ENCODE data around the gene ARSD. TPM values are rescaled to one million over a fixed set of nuclear protein-coding genes. Genes with fewer than 3 reads are reported as not detected.

ARSD gene
- total RNA-seq, 1 experiment from 2014 or later, result 10.3 TPM

- Mint-ChIP-seq H3K27ac (no peak overlapping the region; a peak in 1 of 7 replicates), H3K27me3 (ENCODE audit: low read depth) (peaks cover 2% of the 10 kb centered on the region; the same call in 1 of the 2 replicates), H3K36me3 (ENCODE audit: insufficient read depth in 1 of 3, low read depth in 3 of 3) (peaks cover 21 to 38% (median 25%) of the 10 kb centered on the region in 3 experiments)
Observed at GRCh38 chrX:2907295-2907694, 21.8 kb downstream of the ARSD start.

More at GRCh38 chrX:2907295-2907694, 21.8 kb downstream of the ARSD start:
- Histone ChIP-seq H3K18ac (ENCODE audit: insufficient read length, low read depth, low read length) (no peak overlapping the region), H4K5ac (ENCODE audit: insufficient read length, low read depth, low read length) (no peak overlapping the region), H3K79me2 (ENCODE audit: insufficient read depth, low read length) (no peaks in the 10 kb centered on the region), H4K91ac (ENCODE audit: insufficient read length, low read depth, low read length) (no peak overlapping the region), H3K9ac (ENCODE audit: extremely low read depth, insufficient read length, low read length) (no peak overlapping the region), H3K56ac (ENCODE audit: insufficient read length, low read depth, low read length) (no peak overlapping the region), H4K20me1 (ENCODE audit: control insufficient read depth, insufficient read depth, insufficient read length) (no peaks in the 10 kb centered on the region), H3K4me2 (ENCODE audit: insufficient read depth, insufficient read length, low read length) (no peak overlapping the region), H3K9me3 (ENCODE audit: control insufficient read depth, low read depth, low read length) (peaks cover 7% of the 10 kb centered on the region), H3K14ac (ENCODE audit: insufficient read depth, low read length) (no peak overlapping the region), H2BK20ac (ENCODE audit: low read depth, low read length, poor library complexity, severe bottlenecking) (no peak overlapping the region), H2BK5ac (ENCODE audit: insufficient read length, low read length) (no peak overlapping the region), H3K27me3 (ENCODE audit: insufficient read depth, low read length) (no peaks in the 10 kb centered on the region), H3K4me1 (ENCODE audit: insufficient read depth, low read length) (no peaks in the 10 kb centered on the region; the same call in 1 of the 2 replicates), H3K23me2 (ENCODE audit: insufficient read length, low read depth, low read length, poor library complexity, severe bottlenecking) (no peaks in the 10 kb centered on the region), H3K79me1 (ENCODE audit: insufficient read depth, low read depth, low read length, poor library complexity, severe bottlenecking) (no peaks in the 10 kb centered on the region), H3K27ac (ENCODE audit: insufficient read length, low read depth, low read length) (no peak overlapping the region), H3K23ac (ENCODE audit: insufficient read length, low read depth, low read length) (no peak overlapping the region), H2BK120ac (ENCODE audit: low read depth, low read length, poor library complexity, severe bottlenecking) (no peak overlapping the region), H3K4ac (ENCODE audit: low read depth, low read length) (no peak overlapping the region), H2AFZ (ENCODE audit: low read length) (no peak overlapping the region), H2BK15ac (ENCODE audit: low read depth, low read length) (no peak overlapping the region), H2AK5ac (ENCODE audit: insufficient read length, low read length) (no peak overlapping the region), H2BK12ac (ENCODE audit: insufficient read length, low read depth, low read length) (no peak overlapping the region), H4K8ac (replicated peaks; ENCODE audit: insufficient read length, low read depth, low read length) (no peak overlapping the region), H3T11ph (ENCODE audit: low read length) (no peak overlapping the region)
- DNase-seq, result no peak
- no peak for TF ChIP-seq CTCF (conservative IDR thresholded peaks at IDR 0.05)
- H3K4me3 Mint-ChIP-seq, result no peak overlapping the region
- H3K9me3 Mint-ChIP-seq, result peaks cover 23 to 31% of the 10 kb centered on the region in 2 experiments
- peaks cover 3 to 13% of the 10 kb centered on the region in 2 experiments for H3K4me1 Mint-ChIP-seq
- no CpG with 5 or more reads among the region's 27 CpGs for WGBS (ENCODE audit: extremely low coverage, insufficient read length, low lambda C conversion rate)
